CD1c-positive myeloid dendritic cell (primary cell): ENCODE results near the gene CASQ2.

Experiments
- DNase-seq: peaks from one replicate; pipeline ENCODE4 v3.0.0-alpha.2; 2016; ENCODE audit errors: extremely low spot score

The CASQ2 gene

GRCh38 chr1:115729756-115730155, 38.8 kb downstream of the CASQ2 start:
- DNase-seq: peak; percentile 71

GRCh38 chr1:115728341-115728740, 40.2 kb downstream of the CASQ2 start:
- DNase-seq: peak; percentile 30

GRCh38 chr1:115727706-115728249, 40.7 kb downstream of the CASQ2 start:
- DNase-seq: peak; percentile 90

- DNase-seq: no peak
Measured at GRCh38 chr1:115726570-115726969, 41.9 kb downstream of the CASQ2 start.

DNA sequence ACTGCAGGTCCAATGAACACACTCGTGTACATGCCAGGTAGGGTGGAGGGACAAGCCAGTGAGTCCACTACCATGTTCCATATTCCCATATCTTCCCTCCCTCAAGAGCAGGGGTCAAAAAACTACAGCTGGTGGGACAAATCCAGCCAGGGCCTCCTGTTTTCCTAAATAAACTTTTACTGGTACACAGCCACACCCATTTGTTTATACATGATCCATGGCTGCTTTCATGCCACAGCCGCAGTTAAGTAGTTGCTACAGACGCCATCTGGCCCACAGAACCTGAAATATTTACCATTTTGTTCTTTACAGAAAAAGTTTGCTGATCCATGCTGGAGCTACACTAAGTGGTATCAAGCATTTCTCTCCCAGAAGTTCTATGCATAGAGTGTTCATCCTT, 42.4 kb downstream of the CASQ2 start:
- DNase-seq: no peak

GRCh38 chr1:115725600-115725999, 42.9 kb downstream of the CASQ2 start:
- no peak for DNase-seq

DNA sequence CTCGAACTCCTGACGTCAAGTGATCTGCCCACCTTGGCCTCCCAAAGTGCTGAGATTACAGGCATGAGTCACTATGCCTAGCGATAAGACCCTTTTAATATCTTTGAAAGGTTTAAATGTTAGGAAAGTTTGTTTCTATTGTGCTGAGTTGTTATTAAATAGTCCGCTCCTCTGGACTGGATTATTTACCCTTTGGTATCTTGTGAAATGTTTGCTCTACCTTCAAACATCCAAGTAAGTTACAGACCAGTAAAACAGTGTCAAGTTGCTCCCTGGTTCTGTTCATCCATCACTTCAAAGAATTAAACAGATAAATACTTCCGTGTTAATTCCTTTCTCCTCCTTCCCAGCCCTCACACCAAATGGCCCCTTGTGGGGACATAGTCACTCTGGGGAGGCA, 44.8 kb downstream of the CASQ2 start:
- no peak for DNase-seq

GRCh38 chr1:115722221-115722620, 46.3 kb downstream of the CASQ2 start:
- DNase-seq: no peak

DNA sequence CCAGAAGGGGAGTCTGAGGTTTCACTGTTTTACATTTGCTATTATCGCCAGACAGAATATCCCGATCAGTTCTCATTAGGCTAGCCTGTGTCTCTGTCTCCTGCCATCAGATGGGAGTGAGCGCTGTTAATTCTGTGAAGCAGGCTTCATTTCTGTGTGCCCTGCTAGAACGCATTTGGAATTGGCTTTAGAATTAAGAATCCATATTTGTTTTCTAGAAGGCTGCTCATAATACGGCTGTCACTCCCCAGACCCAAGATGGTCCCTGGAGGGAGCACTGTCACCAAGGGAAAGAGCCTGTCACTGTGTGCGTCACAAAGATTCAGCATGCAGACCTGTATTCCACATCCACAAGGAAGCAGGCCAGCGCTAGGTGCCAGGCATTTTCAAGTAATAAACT, 49.2 kb downstream of the CASQ2 start:
- no peak for DNase-seq

GRCh38 chr1:115718011-115718754, 50.3 kb downstream of the CASQ2 start:
- DNase-seq: no peak

DNA sequence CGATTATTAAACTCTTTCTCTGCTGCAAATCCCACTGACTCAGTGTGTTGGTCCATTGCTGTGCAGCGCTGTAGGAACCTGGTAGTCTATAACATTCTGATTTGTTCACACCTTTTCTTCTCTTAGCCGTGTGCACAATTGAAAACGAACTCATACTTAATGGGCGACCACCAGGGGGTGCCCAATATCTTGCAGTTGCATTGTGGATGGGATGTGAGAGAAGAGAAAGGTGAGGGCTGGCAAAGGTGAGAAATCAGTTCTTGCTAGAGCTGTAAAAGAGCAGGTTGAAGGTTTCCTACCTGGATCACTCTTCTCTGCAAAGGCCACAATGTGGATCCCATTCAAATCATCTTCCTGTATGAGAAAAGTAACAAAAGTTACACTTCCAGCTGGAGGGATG, 51.0 kb downstream of the CASQ2 start:
- DNase-seq: peak; percentile 47

DNA sequence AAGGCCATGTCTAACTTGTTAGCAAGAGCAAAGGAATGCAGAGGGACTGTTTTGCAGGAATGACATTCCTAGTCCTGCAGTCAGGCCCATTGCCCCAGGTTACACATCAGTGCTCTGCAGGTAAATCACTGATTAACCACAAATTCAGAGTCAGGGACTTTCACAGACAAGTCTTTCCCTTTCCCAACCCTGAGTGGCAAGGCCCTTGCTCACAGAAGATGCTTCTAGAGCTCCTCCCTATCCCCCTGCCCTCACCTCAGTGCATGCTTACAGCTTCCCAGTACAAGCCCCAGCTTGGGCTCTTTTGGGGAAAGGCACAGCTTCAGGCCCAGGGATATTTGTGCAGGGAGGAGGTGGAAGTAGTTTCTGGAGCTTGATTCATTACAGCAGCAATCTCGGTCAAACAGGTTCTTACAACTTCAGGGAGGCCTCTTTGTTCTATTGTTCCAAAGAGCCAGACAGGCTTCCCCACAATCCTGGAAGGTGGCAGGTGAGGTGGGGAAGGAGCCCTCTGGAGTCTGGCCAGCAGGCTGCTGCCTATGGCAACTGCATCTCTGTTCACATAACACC, 53.9 kb downstream of the CASQ2 start:
- no peak for DNase-seq

- DNase-seq: no peak
Measured at GRCh38 chr1:115713906-115714305, 54.6 kb downstream of the CASQ2 start.

GRCh38 chr1:115712911-115713609, 55.5 kb downstream of the CASQ2 start:
- no peak for DNase-seq

GRCh38 chr1:115710859-115711624, 57.5 kb downstream of the CASQ2 start:
- no peak for DNase-seq

GRCh38 chr1:115706587-115707425, 61.7 kb downstream of the CASQ2 start:
- peak; percentile 42 for DNase-seq

DNA sequence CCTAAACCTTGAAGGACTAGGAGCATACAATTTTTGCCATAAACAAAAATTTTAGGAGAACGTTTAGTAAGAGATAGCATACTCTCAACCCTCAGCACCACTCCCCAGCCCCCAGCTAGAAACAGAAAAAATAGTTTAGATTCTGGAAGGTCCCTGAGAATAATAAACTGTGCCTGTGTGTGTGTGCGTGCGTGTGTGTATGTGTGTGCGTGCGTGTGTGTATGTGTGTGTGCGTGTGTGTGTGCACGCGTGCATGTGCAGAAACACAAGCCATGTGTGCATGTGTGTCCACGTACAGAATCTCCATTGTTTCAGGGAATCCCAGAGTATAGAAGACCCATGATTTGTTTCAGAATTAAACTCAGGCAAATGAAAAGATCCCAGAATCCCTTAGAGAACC, 62.6 kb downstream of the CASQ2 start:
- DNase-seq: no peak

- no peak for DNase-seq
Measured at GRCh38 chr1:115705085-115705951, 63.2 kb downstream of the CASQ2 start.

GRCh38 chr1:115702959-115703358, 65.6 kb downstream of the CASQ2 start:
- no peak for DNase-seq

- DNase-seq: no peak
Measured at GRCh38 chr1:115701090-115701489, 67.4 kb downstream of the CASQ2 start.
